Ishikawa (cell line): ENCODE results near the gene PPME1.

Experiments used
- CEBPB ChIP-seq: IDR thresholded peaks from 2 replicates; pipeline ENCODE4 v1.6.1; 2012
- CREB1 ChIP-seq: IDR thresholded peaks from 2 replicates; pipeline ENCODE4 v1.6.1; 2012; ENCODE audit warnings: low read depth
- EGR1 ChIP-seq: IDR thresholded peaks from 2 replicates; pipeline ENCODE4 v1.6.1; 2012
- EP300 ChIP-seq: IDR thresholded peaks from 2 replicates; pipeline ENCODE4 v1.6.1; 2012; ENCODE audit warnings: borderline replicate concordance
- FOXM1 ChIP-seq: IDR thresholded peaks from 2 replicates; pipeline ENCODE4 v1.6.1; 2012; ENCODE audit warnings: low read depth, borderline replicate concordance
- NFIC ChIP-seq: IDR thresholded peaks from 2 replicates; pipeline ENCODE4 v1.6.1; 2012
- RAD21 ChIP-seq: IDR thresholded peaks from 2 replicates; pipeline ENCODE4 v1.6.1; 2012; ENCODE audit warnings: low read depth
- TAF1 ChIP-seq: IDR thresholded peaks from 2 replicates; pipeline ENCODE4 v1.6.1; 2012; ENCODE audit warnings: low read depth, mild to moderate bottlenecking
- TCF12 ChIP-seq: IDR thresholded peaks from 2 replicates; pipeline ENCODE4 v1.6.1; 2012; ENCODE audit warnings: low read depth
- TEAD4 ChIP-seq: IDR thresholded peaks from 2 replicates; pipeline ENCODE4 v1.6.1; 2012
- YY1 ChIP-seq: IDR thresholded peaks from 2 replicates; pipeline ENCODE4 v1.6.1; 2012; ENCODE audit warnings: low read depth
- ZBTB7A ChIP-seq: IDR thresholded peaks from 2 replicates; pipeline ENCODE4 v1.6.1; 2012; ENCODE audit warnings: low read depth
- TF ChIP-seq, protein P1 (sequence below): IDR thresholded peaks from 2 replicates; pipeline ENCODE4 v1.6.1; 2012; ENCODE audit warnings: low read depth, mild to moderate bottlenecking
- TF ChIP-seq, protein P2 (sequence below): IDR thresholded peaks from 2 replicates; pipeline ENCODE4 v1.6.1; 2012
- TF ChIP-seq, protein P3 (sequence below): IDR thresholded peaks from 2 replicates; pipeline ENCODE4 v1.6.1; 2012

PPME1 gene, protein sequence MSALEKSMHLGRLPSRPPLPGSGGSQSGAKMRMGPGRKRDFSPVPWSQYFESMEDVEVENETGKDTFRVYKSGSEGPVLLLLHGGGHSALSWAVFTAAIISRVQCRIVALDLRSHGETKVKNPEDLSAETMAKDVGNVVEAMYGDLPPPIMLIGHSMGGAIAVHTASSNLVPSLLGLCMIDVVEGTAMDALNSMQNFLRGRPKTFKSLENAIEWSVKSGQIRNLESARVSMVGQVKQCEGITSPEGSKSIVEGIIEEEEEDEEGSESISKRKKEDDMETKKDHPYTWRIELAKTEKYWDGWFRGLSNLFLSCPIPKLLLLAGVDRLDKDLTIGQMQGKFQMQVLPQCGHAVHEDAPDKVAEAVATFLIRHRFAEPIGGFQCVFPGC

DNA sequence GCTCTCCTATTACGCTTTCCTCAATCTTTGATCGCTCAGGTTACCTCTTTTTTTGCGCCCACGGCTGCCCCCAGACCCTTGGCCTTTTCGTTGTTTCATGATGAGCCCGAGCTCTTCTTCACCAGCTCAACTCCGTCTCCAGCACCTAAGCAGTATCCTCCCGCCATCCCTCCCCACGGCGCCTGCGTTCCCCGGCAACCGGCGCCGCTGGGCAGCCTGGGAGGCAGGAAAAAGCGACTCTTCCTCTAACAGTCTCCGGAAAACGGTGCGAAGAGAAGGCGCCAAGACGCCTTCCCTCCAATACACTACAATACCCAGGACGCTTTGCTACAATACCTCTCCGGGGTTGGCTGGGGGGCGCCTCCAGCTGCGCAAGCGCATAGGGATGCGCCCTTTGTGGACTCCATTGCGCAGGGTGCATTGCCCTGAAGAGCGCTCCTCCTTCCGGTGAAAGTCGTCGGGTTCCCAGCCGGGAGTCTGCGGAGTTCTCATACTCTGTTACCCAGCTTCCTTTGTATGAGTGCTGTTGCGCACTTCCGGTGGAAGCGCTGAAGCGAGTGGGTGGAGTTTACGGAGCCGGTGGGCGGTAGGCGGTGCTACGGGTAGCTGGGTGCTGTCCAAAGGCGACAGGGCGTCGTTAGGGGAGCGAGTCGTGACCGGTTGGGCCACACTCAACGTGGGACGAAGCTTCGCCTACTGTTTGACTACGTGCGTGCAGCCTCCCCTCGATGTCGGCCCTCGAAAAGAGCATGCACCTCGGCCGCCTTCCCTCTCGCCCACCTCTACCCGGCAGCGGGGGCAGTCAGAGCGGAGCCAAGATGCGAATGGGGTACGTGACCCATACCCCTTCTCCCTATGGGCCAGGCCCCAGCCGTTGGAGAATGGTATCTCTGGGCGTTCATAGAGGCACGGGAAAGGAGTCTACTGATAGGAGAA, at the start of gene PPME1, which contains the start of gene C2CD3:
Gene PPME1 (plus strand): TSS at position 596 of the 936 bp plus-strand sequence. CDS start 133 bp downstream, at position 729.
Gene C2CD3 (minus strand): TSS at position 309 of the 936 bp plus-strand sequence. CDS start 210 bp downstream, at position 99.
- TF ChIP-seq, protein P1, sequence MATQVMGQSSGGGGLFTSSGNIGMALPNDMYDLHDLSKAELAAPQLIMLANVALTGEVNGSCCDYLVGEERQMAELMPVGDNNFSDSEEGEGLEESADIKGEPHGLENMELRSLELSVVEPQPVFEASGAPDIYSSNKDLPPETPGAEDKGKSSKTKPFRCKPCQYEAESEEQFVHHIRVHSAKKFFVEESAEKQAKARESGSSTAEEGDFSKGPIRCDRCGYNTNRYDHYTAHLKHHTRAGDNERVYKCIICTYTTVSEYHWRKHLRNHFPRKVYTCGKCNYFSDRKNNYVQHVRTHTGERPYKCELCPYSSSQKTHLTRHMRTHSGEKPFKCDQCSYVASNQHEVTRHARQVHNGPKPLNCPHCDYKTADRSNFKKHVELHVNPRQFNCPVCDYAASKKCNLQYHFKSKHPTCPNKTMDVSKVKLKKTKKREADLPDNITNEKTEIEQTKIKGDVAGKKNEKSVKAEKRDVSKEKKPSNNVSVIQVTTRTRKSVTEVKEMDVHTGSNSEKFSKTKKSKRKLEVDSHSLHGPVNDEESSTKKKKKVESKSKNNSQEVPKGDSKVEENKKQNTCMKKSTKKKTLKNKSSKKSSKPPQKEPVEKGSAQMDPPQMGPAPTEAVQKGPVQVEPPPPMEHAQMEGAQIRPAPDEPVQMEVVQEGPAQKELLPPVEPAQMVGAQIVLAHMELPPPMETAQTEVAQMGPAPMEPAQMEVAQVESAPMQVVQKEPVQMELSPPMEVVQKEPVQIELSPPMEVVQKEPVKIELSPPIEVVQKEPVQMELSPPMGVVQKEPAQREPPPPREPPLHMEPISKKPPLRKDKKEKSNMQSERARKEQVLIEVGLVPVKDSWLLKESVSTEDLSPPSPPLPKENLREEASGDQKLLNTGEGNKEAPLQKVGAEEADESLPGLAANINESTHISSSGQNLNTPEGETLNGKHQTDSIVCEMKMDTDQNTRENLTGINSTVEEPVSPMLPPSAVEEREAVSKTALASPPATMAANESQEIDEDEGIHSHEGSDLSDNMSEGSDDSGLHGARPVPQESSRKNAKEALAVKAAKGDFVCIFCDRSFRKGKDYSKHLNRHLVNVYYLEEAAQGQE: peak; percentile 57
- TF ChIP-seq TAF1 (peak; percentile 64), EGR1 (peak; percentile 87), YY1 (peak; percentile 76), CEBPB (no peak), EP300 (no peak), FOXM1 (peak; percentile 52; the same call in 1 of the 2 replicates), CREB1 (peak; percentile 62), RAD21 (no peak), ZBTB7A (0 out of 2 replicates have a peak, but pooled peaks have one; percentile 21), NFIC (peak; percentile 55)
- TF ChIP-seq, protein P2, sequence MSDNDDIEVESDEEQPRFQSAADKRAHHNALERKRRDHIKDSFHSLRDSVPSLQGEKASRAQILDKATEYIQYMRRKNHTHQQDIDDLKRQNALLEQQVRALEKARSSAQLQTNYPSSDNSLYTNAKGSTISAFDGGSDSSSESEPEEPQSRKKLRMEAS: peak; percentile 93

DNA sequence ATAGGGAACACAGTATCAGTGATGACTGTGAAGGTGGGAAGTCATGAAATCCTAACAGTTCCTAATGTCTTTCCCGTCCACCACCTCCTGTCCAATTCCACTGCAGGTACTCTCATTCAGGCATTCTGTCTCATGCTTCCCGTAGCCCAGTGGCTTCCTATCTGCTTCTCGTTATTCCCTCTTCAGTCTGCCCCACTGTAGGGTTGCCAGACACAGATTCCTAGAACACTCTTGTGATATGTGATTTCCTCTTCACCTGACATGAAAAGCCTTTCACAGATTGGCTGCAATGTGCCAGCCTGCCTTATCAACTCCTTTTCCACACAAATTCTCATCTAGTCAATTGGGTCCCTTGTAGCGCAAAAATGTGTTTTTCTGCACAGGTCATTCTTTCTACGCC, 49.3 kb upstream of the PPME1 start:
- TF ChIP-seq, protein P3, sequence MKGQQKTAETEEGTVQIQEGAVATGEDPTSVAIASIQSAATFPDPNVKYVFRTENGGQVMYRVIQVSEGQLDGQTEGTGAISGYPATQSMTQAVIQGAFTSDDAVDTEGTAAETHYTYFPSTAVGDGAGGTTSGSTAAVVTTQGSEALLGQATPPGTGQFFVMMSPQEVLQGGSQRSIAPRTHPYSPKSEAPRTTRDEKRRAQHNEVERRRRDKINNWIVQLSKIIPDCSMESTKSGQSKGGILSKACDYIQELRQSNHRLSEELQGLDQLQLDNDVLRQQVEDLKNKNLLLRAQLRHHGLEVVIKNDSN: no peak
- no peak for TF ChIP-seq EGR1
- TF ChIP-seq RAD21: no peak
- TF ChIP-seq EP300: no peak
- no peak for TF ChIP-seq CREB1
- TF ChIP-seq TAF1: no peak
- no peak for TF ChIP-seq NFIC
- TF ChIP-seq, protein P2: no peak
- TF ChIP-seq, protein P1: no peak
- no peak for TF ChIP-seq CEBPB
- no peak for TF ChIP-seq ZBTB7A

DNA sequence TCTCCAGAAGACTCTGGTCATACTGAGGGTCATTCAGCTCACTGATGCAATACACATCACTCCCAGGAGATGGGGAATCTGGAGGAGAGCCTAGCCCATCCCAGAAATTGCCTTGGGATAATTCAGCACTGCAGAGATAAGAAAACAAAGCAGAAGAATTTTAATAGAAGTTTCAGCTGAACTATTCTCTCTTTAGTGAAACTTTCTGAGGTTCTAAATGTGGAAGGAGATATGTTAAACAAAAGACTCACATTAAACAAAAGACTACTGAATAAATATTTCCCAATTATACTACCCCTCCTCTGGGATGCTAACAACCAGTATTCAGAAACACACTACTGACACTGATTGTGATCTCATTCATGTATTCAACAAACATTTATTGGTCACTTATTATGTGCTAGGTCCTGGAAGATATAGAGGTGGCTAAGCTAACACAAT, 48.1 kb upstream of the PPME1 start:
- TF ChIP-seq NFIC: no peak
- TF ChIP-seq, protein P1: no peak
- TF ChIP-seq TCF12: no peak
- TF ChIP-seq, protein P2: no peak
- TF ChIP-seq EGR1: no peak
- no peak for TF ChIP-seq TAF1
- no peak for TF ChIP-seq RAD21
- no peak for TF ChIP-seq ZBTB7A
- no peak for TF ChIP-seq CEBPB
- no peak for TF ChIP-seq CREB1
- TF ChIP-seq YY1: no peak
- TF ChIP-seq FOXM1: no peak
- TF ChIP-seq EP300: no peak
- TF ChIP-seq TEAD4: no peak
- TF ChIP-seq, protein P3: no peak
